IPS-18a (cell line): ENCODE data around the gene ARHGDIG.

Experiments used
- H3K27ac ChIP-seq: one replicate; pipeline ENCODE4 v1.5.1; 2013; ENCODE audit warnings: low read length
- H3K27me3 ChIP-seq: one replicate; pipeline ENCODE4 v1.6.1; 2013; ENCODE audit warnings: mild to moderate bottlenecking, low read length; ENCODE audit not compliant: control insufficient read depth, insufficient read depth
- H3K36me3 ChIP-seq: one replicate; pipeline ENCODE4 v1.6.1; 2013; ENCODE audit warnings: low read depth, low read length; ENCODE audit not compliant: control insufficient read depth
- H3K4me1 ChIP-seq: one replicate; pipeline ENCODE4 v1.6.1; 2013; ENCODE audit warnings: low read depth, low read length; ENCODE audit not compliant: control insufficient read depth
- H3K4me3 ChIP-seq: one replicate; pipeline ENCODE4 v1.5.1; 2013; ENCODE audit warnings: low read length
- H3K9ac ChIP-seq: one replicate; pipeline ENCODE4 v1.6.1; 2013; ENCODE audit warnings: mild to moderate bottlenecking, low read length, moderate library complexity
- H3K9me3 ChIP-seq: one replicate; pipeline ENCODE4 v1.6.1; 2013; ENCODE audit warnings: low read depth, low read length; ENCODE audit not compliant: control insufficient read depth

Gene ARHGDIG

DNA sequence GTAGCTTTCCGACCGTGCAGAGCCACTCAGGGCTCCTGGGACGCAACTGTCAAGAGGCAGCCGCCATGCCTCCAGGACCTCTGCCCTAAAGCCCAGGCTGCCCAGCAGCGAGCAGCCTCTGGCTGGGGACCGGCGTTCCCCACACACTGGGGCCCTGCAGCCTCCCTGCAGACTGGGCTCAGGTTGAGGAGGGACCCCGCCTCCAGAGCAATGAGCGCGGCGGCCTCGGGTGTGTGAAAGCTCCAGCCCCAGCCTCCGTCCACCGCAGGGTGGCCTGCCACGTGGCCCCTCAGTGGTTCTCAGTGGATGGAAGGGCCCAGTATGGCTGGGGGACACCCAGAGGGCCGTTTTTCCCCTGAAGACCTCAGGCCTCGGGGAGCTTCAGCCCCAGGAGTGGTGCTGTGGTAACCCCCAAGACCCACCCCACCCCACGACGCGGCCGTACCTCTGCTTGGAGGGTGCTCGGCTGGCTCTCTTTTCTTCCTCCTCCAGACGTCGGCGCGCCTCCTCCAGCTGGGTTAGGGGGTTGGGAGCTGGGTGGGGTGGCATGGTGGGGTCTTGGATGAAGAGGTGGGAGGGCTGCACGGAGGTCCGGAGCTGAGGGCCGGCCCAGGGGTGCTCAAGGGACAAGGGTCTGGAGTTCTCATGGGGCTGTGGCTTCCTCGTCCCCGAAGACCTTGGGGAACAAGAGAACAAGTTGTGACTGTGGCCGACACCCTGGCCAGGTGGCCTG lies 12.8 kb downstream of the ARHGDIG start:
- H3K27ac ChIP-seq = no peak overlapping the region
- peaks cover 13% of the 10 kb centered on the region for H3K36me3 ChIP-seq
- H3K9me3 ChIP-seq = no peaks in the 10 kb centered on the region
- H3K27me3 ChIP-seq = no peaks in the 10 kb centered on the region
- H3K4me3 ChIP-seq = no peak overlapping the region
- H3K9ac ChIP-seq = no peak overlapping the region
- H3K4me1 ChIP-seq = no peaks in the 10 kb centered on the region

DNA sequence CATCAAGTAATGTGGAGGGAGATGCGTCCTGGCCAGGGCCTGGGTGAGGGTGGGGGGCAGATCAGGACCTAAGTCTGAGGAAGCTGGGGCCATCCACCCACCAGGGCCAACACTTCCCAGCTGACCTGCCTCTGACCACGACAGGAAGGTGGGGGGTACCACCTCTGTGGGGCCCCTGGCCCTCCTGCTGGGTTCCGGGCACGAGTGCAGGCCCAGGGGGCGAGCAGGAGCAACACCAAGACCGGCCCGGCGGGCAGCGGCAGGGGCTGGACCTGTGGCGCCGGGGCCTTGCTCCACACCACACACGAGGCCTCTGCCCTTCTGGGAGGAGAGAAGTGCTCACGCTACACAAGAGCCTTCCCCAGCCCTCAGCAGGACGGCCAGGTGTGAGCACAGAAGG lies 15.9 kb downstream of the ARHGDIG start:
- no peaks in the 10 kb centered on the region for H3K27me3 ChIP-seq
- no peak overlapping the region for H3K9ac ChIP-seq
- H3K9me3 ChIP-seq = no peaks in the 10 kb centered on the region
- H3K27ac ChIP-seq = no peak overlapping the region
- peaks cover 11% of the 10 kb centered on the region for H3K36me3 ChIP-seq
- H3K4me1 ChIP-seq = no peaks in the 10 kb centered on the region
- H3K4me3 ChIP-seq = no peak overlapping the region

DNA sequence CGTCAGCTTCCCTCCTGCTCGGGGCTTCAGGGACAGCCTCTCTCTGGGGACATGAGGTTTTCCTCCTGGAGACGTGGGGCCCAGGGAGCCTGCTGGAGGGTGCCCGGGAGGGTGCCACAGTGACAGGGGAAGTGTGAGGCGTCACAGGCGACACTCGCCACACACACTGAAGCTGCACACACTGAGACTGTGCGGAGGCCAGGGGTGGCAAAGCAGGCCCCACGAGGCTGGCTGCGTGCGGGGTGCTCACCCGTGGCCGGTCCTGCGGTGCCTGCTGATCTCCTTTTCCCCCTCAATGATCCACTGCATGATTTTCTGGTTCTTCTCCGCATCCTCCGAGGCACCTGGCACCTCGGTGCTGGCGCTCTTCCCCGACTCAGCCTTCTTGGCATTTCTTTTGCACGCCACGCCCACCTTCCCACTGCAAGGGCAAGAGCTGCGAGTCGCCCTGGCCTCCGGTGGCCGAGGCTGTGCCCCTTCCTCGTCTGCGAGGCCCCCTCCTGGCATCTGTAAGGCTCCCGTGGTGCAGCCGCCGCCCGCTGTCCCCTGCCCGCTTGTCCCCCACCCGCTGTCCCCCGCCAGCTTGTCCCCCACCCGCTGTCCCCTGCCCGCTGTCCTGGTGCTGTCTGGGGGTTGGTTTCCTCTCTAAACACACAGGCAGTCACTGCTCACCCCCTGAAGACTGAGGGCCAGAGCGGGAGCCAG lies 16.6 kb downstream of the ARHGDIG start:
- Histone ChIP-seq H3K9ac (no peak overlapping the region), H3K27ac (no peak overlapping the region), H3K36me3 (peaks cover 11% of the 10 kb centered on the region), H3K9me3 (no peaks in the 10 kb centered on the region), H3K4me3 (no peak overlapping the region), H3K4me1 (no peaks in the 10 kb centered on the region), H3K27me3 (no peaks in the 10 kb centered on the region)

- Histone ChIP-seq H3K36me3 (peaks cover 9% of the 10 kb centered on the region), H3K9me3 (no peaks in the 10 kb centered on the region), H3K27me3 (no peaks in the 10 kb centered on the region), H3K9ac (no peak overlapping the region), H3K4me3 (no peak overlapping the region), H3K27ac (no peak overlapping the region), H3K4me1 (no peaks in the 10 kb centered on the region)
Observed at GRCh38 chr16:297832-298231, 17.4 kb downstream of the ARHGDIG start.

DNA sequence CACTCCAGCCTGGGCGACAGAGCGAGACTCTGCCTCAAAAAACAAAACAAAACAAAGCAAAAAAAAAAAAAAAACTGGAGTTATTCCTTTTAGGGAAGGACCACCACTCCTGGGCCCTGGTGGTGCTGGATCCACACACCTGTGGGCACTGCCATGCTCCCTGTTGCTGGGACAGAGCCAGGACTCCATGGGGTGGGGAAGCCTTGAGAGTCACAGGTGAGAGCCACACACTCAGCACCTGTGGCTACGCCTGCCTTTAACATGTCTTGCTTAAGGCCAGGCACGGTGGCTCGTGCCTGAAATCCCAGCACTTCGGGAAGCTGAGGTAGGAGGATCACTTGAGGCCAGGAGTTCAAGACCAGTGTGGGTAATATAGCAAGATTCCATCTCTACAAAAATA lies 20.8 kb downstream of the ARHGDIG start:
- H3K4me3 ChIP-seq = no peak overlapping the region
- no peak overlapping the region for H3K9ac ChIP-seq
- no peaks in the 10 kb centered on the region for H3K4me1 ChIP-seq
- peaks cover 4% of the 10 kb centered on the region for H3K36me3 ChIP-seq
- H3K27ac ChIP-seq = no peak overlapping the region
- no peaks in the 10 kb centered on the region for H3K27me3 ChIP-seq
- no peaks in the 10 kb centered on the region for H3K9me3 ChIP-seq

GRCh38 chr16:301950-302349 lies 21.6 kb downstream of the ARHGDIG start:
- Histone ChIP-seq H3K4me3 (no peak overlapping the region), H3K36me3 (no peaks in the 10 kb centered on the region)

DNA sequence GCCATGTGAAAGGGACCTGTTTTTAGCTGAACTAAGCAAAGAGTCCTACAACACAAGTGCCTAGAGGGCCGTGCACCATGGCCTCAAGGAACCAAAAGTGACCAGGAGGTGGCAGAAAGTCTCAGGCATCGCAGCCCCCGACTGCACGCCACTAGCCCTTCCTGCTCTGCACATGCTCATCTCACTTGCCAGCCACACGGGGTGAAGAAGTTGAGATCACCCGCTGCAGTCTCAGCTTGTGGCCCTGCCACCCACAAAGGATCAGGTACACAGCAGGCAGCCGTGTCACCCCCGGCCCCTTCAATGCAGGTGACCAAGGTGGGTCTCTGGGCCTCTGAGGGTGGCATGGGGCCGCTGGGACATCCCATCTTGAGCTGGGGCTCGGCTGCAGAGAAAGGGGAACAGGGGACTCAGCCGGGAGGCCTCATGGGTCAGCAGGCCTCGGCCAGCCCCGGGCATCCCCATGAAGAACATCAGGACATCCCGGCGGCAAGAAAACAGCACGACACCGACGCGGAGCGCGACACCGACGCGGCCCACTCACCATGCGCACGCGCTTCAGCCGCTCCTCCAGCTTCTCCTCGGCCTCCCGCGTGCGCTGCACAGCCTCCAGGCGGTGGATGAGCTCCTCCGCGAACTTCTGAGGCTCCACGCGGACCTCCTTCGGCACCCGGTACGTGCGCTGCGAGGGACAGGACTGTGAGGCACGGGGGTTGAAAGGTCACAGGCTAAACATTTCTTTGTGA lies 23.5 kb downstream of the ARHGDIG start:
- H3K27ac ChIP-seq = no peak overlapping the region

More at GRCh38 chr16:301950-302349, 21.6 kb downstream of the ARHGDIG start:
- H3K4me1 ChIP-seq = no peaks in the 10 kb centered on the region
- no peaks in the 10 kb centered on the region for H3K27me3 ChIP-seq
- H3K9ac ChIP-seq = no peak overlapping the region
- no peaks in the 10 kb centered on the region for H3K9me3 ChIP-seq
- H3K27ac ChIP-seq = no peak overlapping the region

DNA sequence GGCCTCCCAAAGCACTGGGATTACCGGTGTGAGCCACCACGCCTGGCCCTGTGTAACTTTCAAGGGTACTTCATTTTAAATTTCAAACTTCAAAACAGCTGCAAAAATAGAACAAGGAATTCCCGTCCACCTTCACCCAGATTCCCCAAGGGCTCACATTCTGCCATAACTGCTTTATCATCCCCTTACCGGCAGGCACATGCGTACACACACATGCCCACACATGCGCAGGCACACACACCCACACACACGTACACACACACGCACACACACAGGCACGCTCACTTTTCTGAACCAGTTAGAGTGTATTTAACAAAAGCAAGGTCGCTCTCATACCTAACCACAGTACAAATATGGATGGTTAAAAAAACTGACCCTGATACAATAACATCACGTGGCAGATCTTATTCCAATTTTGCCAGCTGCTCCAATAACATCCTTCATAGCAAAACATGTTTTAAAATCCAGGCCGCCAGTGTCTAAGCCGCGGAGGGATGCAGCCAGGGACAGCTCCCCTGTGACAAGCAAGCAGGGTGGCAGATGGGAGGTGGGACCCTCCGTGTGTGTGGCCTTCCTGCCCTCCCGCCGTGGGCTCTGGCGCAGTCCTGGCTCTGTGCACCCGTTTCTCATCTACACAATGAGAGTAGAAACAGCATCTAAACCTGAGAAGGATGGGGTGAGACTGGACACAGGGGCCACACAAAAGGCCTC lies 25.7 kb downstream of the ARHGDIG start:
- peaks cover 8% of the 10 kb centered on the region for H3K36me3 ChIP-seq
- H3K27ac ChIP-seq = no peak overlapping the region
- H3K9ac ChIP-seq = no peak overlapping the region
- no peaks in the 10 kb centered on the region for H3K9me3 ChIP-seq
- H3K4me3 ChIP-seq = no peak overlapping the region
- no peaks in the 10 kb centered on the region for H3K4me1 ChIP-seq
- H3K27me3 ChIP-seq = no peaks in the 10 kb centered on the region

More for the DNA sequence above, 23.5 kb downstream of the ARHGDIG start:
- peaks cover 8% of the 10 kb centered on the region for H3K36me3 ChIP-seq
- H3K4me3 ChIP-seq = no peak overlapping the region
- H3K4me1 ChIP-seq = no peaks in the 10 kb centered on the region
- H3K9ac ChIP-seq = no peak overlapping the region
- H3K27me3 ChIP-seq = no peaks in the 10 kb centered on the region
- H3K9me3 ChIP-seq = no peaks in the 10 kb centered on the region

GRCh38 chr16:306911-307370 lies 26.6 kb downstream of the ARHGDIG start:
- no peak overlapping the region for H3K9ac ChIP-seq

DNA sequence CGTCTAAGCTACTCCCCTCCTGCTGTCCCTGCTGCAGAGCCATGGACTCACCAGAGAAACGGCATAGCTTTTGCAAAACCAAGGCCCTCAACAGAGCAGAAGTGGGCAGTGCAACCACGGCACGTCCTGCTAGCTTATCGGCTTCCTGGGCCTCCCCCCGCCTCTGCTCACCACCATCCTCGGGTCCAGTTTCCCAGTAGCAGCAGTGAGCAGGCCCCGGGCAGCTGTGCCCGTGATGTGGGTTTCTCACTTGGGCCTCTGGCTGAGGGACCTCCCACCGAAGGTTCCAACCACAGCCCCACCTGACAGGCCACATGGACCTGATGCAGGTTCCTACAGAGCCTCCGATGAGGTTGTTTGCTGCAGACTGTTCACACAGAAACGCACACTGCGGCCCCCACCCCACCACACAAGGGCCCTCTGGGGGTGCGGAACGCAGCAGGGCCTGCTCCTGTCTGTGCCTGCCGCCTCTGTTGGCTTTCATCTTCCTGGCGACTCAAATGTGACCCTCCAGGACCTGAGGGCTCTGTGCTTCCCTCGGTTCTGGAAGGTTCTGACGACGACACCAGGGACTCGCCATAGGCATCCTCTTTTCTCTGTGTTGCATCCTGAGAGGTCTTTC lies 27.4 kb downstream of the ARHGDIG start:
- Histone ChIP-seq H3K36me3 (peaks cover 10% of the 10 kb centered on the region), H3K4me3 (no peak overlapping the region), H3K9ac (no peak overlapping the region), H3K27me3 (no peaks in the 10 kb centered on the region), H3K4me1 (no peaks in the 10 kb centered on the region), H3K27ac (no peak overlapping the region), H3K9me3 (no peaks in the 10 kb centered on the region)

More at GRCh38 chr16:306911-307370, 26.6 kb downstream of the ARHGDIG start:
- H3K27me3 ChIP-seq = no peaks in the 10 kb centered on the region
- H3K36me3 ChIP-seq = peaks cover 10% of the 10 kb centered on the region
- no peak overlapping the region for H3K27ac ChIP-seq
- no peak overlapping the region for H3K4me3 ChIP-seq
- H3K4me1 ChIP-seq = no peaks in the 10 kb centered on the region
- H3K9me3 ChIP-seq = no peaks in the 10 kb centered on the region

DNA sequence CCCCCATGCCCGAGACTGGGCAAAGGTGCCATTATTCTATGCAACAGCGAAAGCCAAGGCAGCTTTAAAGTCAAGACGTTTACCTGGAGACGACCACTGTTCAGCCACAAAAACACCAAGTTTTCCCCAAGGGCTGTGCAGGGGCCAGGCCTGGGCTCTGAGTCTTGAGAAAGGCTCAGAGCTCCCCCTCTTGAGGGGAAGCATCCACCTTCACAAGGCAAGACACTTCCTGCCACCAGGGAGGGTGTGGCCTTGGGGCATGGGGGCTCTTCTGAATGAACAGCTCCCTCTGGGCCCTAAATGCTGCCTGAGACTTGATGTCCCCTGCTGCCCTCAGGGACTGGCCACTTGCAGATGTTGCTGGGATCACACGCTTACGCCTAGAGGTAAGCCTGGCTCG lies 29.1 kb downstream of the ARHGDIG start:
- no peaks in the 10 kb centered on the region for H3K27me3 ChIP-seq
- no peak overlapping the region for H3K27ac ChIP-seq
- no peak overlapping the region for H3K4me3 ChIP-seq
- no peaks in the 10 kb centered on the region for H3K4me1 ChIP-seq
- no peaks in the 10 kb centered on the region for H3K9me3 ChIP-seq
- no peak overlapping the region for H3K9ac ChIP-seq
- H3K36me3 ChIP-seq = peaks cover 21% of the 10 kb centered on the region
